ENCODE results near the gene CHAT.

CHAT gene

GRCh38 chr10:49613882-49614241 is at the start of gene CHAT:
Gene CHAT (plus strand): TSS chr10:49614037. CDS start chr10:49614190, 153 bp downstream.
- DNase-seq = no peak

GRCh38 chr10:49564461-49565009 is 49.3 kb upstream of the CHAT start:
- no peak for DNase-seq

GRCh38 chr10:49567810-49568209 is 46.0 kb upstream of the CHAT start:
- no peak for DNase-seq

GRCh38 chr10:49568235-49568634 is 45.6 kb upstream of the CHAT start:
- no peak for DNase-seq

- DNase-seq = no peak
Measured at GRCh38 chr10:49569031-49569631, 44.7 kb upstream of the CHAT start.

- no peak for DNase-seq
Measured at GRCh38 chr10:49571388-49571787, 42.4 kb upstream of the CHAT start.

- no peak for DNase-seq
Measured at GRCh38 chr10:49572594-49573114, 41.2 kb upstream of the CHAT start.

- no peak for DNase-seq
Measured at GRCh38 chr10:49575489-49576072, 38.3 kb upstream of the CHAT start.

- DNase-seq = no peak
Measured at GRCh38 chr10:49577182-49577925, 36.5 kb upstream of the CHAT start.

- no peak for DNase-seq
Measured at GRCh38 chr10:49578392-49578791, 35.4 kb upstream of the CHAT start.

- no peak for DNase-seq
Measured at GRCh38 chr10:49579621-49580020, 34.2 kb upstream of the CHAT start.

GRCh38 chr10:49585387-49585786 is 28.4 kb upstream of the CHAT start:
- no peak for DNase-seq

- no peak for DNase-seq
Measured at GRCh38 chr10:49587981-49588380, 25.9 kb upstream of the CHAT start.

GRCh38 chr10:49592726-49593563 is 20.9 kb upstream of the CHAT start:
- peak; percentile 29 for DNase-seq

- no peak for DNase-seq
Measured at GRCh38 chr10:49593564-49593875, 20.3 kb upstream of the CHAT start.

- no peak for DNase-seq
Measured at GRCh38 chr10:49593998-49594397, 19.8 kb upstream of the CHAT start.

- DNase-seq = no peak
Measured at GRCh38 chr10:49594594-49594993, 19.2 kb upstream of the CHAT start.

- no peak for DNase-seq
Measured at GRCh38 chr10:49595003-49595712, 18.7 kb upstream of the CHAT start.

- no peak for DNase-seq
Measured at GRCh38 chr10:49595713-49596492, 17.9 kb upstream of the CHAT start.

- no peak for DNase-seq
Measured at GRCh38 chr10:49596493-49596809, 17.4 kb upstream of the CHAT start.

GRCh38 chr10:49596836-49597235 is 17.0 kb upstream of the CHAT start:
- no peak for DNase-seq

Measured in CD4-positive, alpha-beta T cell treated with Interferon gamma for 1 hour (primary cell).